H9 (cell line): ENCODE data around the gene ARSG. TPM values are rescaled to one million over a fixed set of nuclear protein-coding genes. Genes with fewer than 3 reads are reported as not detected.

Experiments
- DNase-seq: peaks from one replicate; pipeline ENCODE4 v3.0.0-alpha.2; 2017
- H2AFZ ChIP-seq: one replicate; pipeline ENCODE4 v1.6.1; 2013; ENCODE audit warnings: mild to moderate bottlenecking, low read length, control low read depth, moderate library complexity
- H2AK5ac ChIP-seq: 2 replicates; pipeline ENCODE4 v1.6.1; 2013; ENCODE audit warnings: low read length, control low read depth, mixed read lengths; ENCODE audit not compliant: insufficient read length
- H2BK120ac ChIP-seq: one replicate; pipeline ENCODE4 v1.6.1; 2013; ENCODE audit warnings: low read depth, mild to moderate bottlenecking, low read length, control low read depth, inconsistent platforms; ENCODE audit not compliant: poor library complexity, severe bottlenecking
- H2BK12ac ChIP-seq: 2 replicates; pipeline ENCODE4 v1.6.1; 2013; ENCODE audit warnings: low read length, control low read depth, mixed read lengths, low read depth; ENCODE audit not compliant: insufficient read length
- H2BK15ac ChIP-seq: 2 replicates; pipeline ENCODE4 v1.6.1; 2013; ENCODE audit warnings: low read depth, low read length, control low read depth
- H2BK20ac ChIP-seq: one replicate; pipeline ENCODE4 v1.6.1; 2013; ENCODE audit warnings: low read depth, mild to moderate bottlenecking, low read length, control low read depth, inconsistent platforms; ENCODE audit not compliant: poor library complexity, severe bottlenecking
- H2BK5ac ChIP-seq: 2 replicates; pipeline ENCODE4 v1.6.1; 2013; ENCODE audit warnings: low read length, control low read depth, mixed read lengths; ENCODE audit not compliant: insufficient read length
- H3K14ac ChIP-seq: 2 replicates; pipeline ENCODE4 v1.6.1; 2013; ENCODE audit warnings: low read length, control low read depth; ENCODE audit not compliant: insufficient read depth
- H3K18ac ChIP-seq: 2 replicates; pipeline ENCODE4 v1.6.1; 2013; ENCODE audit warnings: low read depth, mild to moderate bottlenecking, mixed read lengths, low read length, control low read depth; ENCODE audit not compliant: insufficient read length
- H3K23ac ChIP-seq: 2 replicates; pipeline ENCODE4 v1.6.1; 2013; ENCODE audit warnings: low read length, control low read depth, mixed read lengths, low read depth; ENCODE audit not compliant: insufficient read length
- H3K23me2 ChIP-seq: 2 replicates; pipeline ENCODE4 v1.6.1; 2013; ENCODE audit warnings: low read depth, mild to moderate bottlenecking, mixed read lengths, low read length, control low read depth; ENCODE audit not compliant: insufficient read length, poor library complexity, severe bottlenecking
- H3K27ac ChIP-seq: 2 replicates; pipeline ENCODE4 v1.5.1; 2013; ENCODE audit warnings: low read length, control low read depth, mixed read lengths, low read depth; ENCODE audit not compliant: insufficient read length
- H3K27me3 ChIP-seq: 2 replicates; pipeline ENCODE4 v1.6.1; 2013; ENCODE audit warnings: low read length, control low read depth, inconsistent platforms; ENCODE audit not compliant: insufficient read depth
- H3K4ac ChIP-seq: 2 replicates; pipeline ENCODE4 v1.6.1; 2013; ENCODE audit warnings: low read depth, mild to moderate bottlenecking, control low read depth, inconsistent platforms, low read length, moderate library complexity
- H3K4me1 ChIP-seq: 2 replicates; pipeline ENCODE4 v1.6.1; 2013; ENCODE audit warnings: low read length, control low read depth, inconsistent platforms; ENCODE audit not compliant: insufficient read depth
- H3K4me2 ChIP-seq: 2 replicates; pipeline ENCODE4 v1.6.1; 2013; ENCODE audit warnings: low read length, control low read depth, mixed read lengths; ENCODE audit not compliant: insufficient read length, insufficient read depth
- H3K56ac ChIP-seq: 2 replicates; pipeline ENCODE4 v1.6.1; 2013; ENCODE audit warnings: low read depth, mild to moderate bottlenecking, mixed read lengths, low read length, control low read depth; ENCODE audit not compliant: insufficient read length
- H3K79me1 ChIP-seq: 2 replicates; pipeline ENCODE4 v1.6.1; 2013; ENCODE audit warnings: low read depth, mild to moderate bottlenecking, moderate library complexity, low read length, control low read depth, inconsistent platforms; ENCODE audit not compliant: insufficient read depth, poor library complexity, severe bottlenecking
- H3K79me2 ChIP-seq: 2 replicates; pipeline ENCODE4 v1.6.1; 2013; ENCODE audit warnings: low read length, control low read depth, inconsistent platforms; ENCODE audit not compliant: insufficient read depth
- H3K9ac ChIP-seq: 2 replicates; pipeline ENCODE4 v1.6.1; 2013; ENCODE audit warnings: low read length, control low read depth, mixed read lengths; ENCODE audit not compliant: insufficient read length; ENCODE audit errors: extremely low read depth
- H3K9me3 ChIP-seq: one replicate; pipeline ENCODE4 v1.6.1; 2013; ENCODE audit warnings: low read depth, low read length, inconsistent platforms; ENCODE audit not compliant: control insufficient read depth
- H3T11ph ChIP-seq: one replicate; pipeline ENCODE4 v1.6.1; 2013; ENCODE audit warnings: mild to moderate bottlenecking, low read length, control low read depth, inconsistent platforms
- H4K20me1 ChIP-seq: one replicate; pipeline ENCODE4 v1.6.1; 2013; ENCODE audit not compliant: control insufficient read depth, insufficient read length, insufficient read depth
- H4K5ac ChIP-seq: 2 replicates; pipeline ENCODE4 v1.6.1; 2013; ENCODE audit warnings: low read depth, mild to moderate bottlenecking, mixed read lengths, low read length, control low read depth; ENCODE audit not compliant: insufficient read length
- H4K8ac ChIP-seq: replicated peaks from 2 replicates; pipeline ENCODE4 v1.6.1; 2013; ENCODE audit warnings: low read length, control low read depth, mixed read lengths, low read depth; ENCODE audit not compliant: insufficient read length
- H4K91ac ChIP-seq: 2 replicates; pipeline ENCODE4 v1.6.1; 2013; ENCODE audit warnings: low read depth, mild to moderate bottlenecking, moderate library complexity, mixed read lengths, low read length, control low read depth; ENCODE audit not compliant: insufficient read length
- H3K27ac Mint-ChIP-seq, 3 experiments: 2 replicates in 2 of 3; 3 replicates in 1 of 3; pipeline ENCODE4 v1.8.0; 2020 to 2021; ENCODE audit warnings: mixed read lengths in 3 of 3, mild to moderate bottlenecking in 1 of 3, moderate library complexity in 1 of 3
- H3K27me3 Mint-ChIP-seq: 2 replicates; pipeline ENCODE4 v1.8.0; 2021; ENCODE audit warnings: low read depth, mild to moderate bottlenecking, moderate library complexity, mixed read lengths
- H3K36me3 Mint-ChIP-seq, 3 experiments: 2 replicates in 2 of 3; 3 replicates in 1 of 3; pipeline ENCODE4 v1.8.0; 2020 to 2021; ENCODE audit warnings: low read depth in 3 of 3, mixed read lengths in 3 of 3; ENCODE audit not compliant: insufficient read depth in 1 of 3
- H3K4me1 Mint-ChIP-seq, 2 experiments: 2 replicates each; pipeline ENCODE4 v1.8.0; 2020; ENCODE audit warnings: mixed read lengths in 2 of 2
- H3K4me3 Mint-ChIP-seq, 2 experiments: 2 replicates in 1 of 2; 3 replicates in 1 of 2; pipeline ENCODE4 v1.8.0; 2020 to 2021; ENCODE audit warnings: mild to moderate bottlenecking in 2 of 2, mixed read lengths in 2 of 2, moderate library complexity in 1 of 2
- H3K9me3 Mint-ChIP-seq, 2 experiments: 2 replicates in 1 of 2; 3 replicates in 1 of 2; pipeline ENCODE4 v1.8.0; 2020; ENCODE audit warnings: mild to moderate bottlenecking in 2 of 2, mixed read lengths in 2 of 2, moderate library complexity in 1 of 2
- WGBS: extraction: QIAGEN DNeasy Blood & Tissue Kit; methylation state at CpG from one replicate; pipeline ENCODE4 v1.1.7; 2013; ENCODE audit warnings: missing lambda C conversion rate, low lambda C conversion rate, mixed read lengths; ENCODE audit not compliant: insufficient read length; ENCODE audit errors: extremely low coverage; 5-methylcytosine and 5-hydroxymethylcytosine counted together
- total RNA-seq: library from RNA; stranded (reverse); gene quantifications from 2 replicates; pipeline ENCODE4 v1.2.1, GENCODE V29; 2021
- TF ChIP-seq, protein P1 (sequence below): fragments of 200-600 bp; sonication (generic); conservative IDR thresholded peaks from 3 replicates; pipeline ENCODE4 v1.8.0; 2021; ENCODE audit warnings: antibody characterized with exemption, mild to moderate bottlenecking

ARSG gene
- total RNA-seq, 1 experiment from 2014 or later = 3.6 TPM

DNA sequence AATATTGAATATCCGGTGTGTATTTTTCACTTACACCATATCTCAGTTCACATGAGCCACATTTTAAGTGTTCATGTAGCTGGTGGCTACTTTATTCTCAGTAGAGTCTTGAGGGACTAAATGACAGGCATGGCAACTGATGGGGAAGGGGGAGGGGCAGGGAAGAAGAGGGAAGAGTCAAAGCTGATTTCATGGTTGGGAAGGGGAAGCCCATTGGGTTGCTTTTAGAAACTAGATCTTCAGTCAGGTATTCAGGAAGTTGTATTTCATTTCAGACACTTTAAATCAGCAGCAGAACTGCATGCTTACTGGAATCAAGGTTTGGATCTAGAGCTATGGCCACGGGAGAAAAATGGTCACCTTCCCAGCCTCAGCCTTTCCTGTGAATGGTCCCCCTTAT lies 168.9 kb downstream of the ARSG start:
- H3K14ac ChIP-seq = no peak overlapping the region
- no peak overlapping the region for H3K27ac Mint-ChIP-seq
- H2BK20ac ChIP-seq = no peak overlapping the region
- H3K9me3 Mint-ChIP-seq = no peaks in the 10 kb centered on the region
- no peak overlapping the region for H2AFZ ChIP-seq
- H2AK5ac ChIP-seq = no peak overlapping the region
- H2BK15ac ChIP-seq = no peak overlapping the region
- H3K79me1 ChIP-seq = no peaks in the 10 kb centered on the region
- no peak overlapping the region for H3K4ac ChIP-seq
- no peak overlapping the region for H4K91ac ChIP-seq
- H3K79me2 ChIP-seq = no peaks in the 10 kb centered on the region
- no peak overlapping the region for H3K56ac ChIP-seq
- peaks cover 3% of the 10 kb centered on the region; the same call in 1 of the 2 replicates for H3K27me3 Mint-ChIP-seq
- no peak overlapping the region for H2BK120ac ChIP-seq
- no peak overlapping the region for H4K5ac ChIP-seq
- H3K4me1 Mint-ChIP-seq = peaks cover 35 to 37% of the 10 kb centered on the region in 2 experiments
- no peak overlapping the region for H3K4me2 ChIP-seq
- H3K27me3 ChIP-seq = no peaks in the 10 kb centered on the region
- H3K9me3 ChIP-seq = no peaks in the 10 kb centered on the region
- TF ChIP-seq, protein P1, sequence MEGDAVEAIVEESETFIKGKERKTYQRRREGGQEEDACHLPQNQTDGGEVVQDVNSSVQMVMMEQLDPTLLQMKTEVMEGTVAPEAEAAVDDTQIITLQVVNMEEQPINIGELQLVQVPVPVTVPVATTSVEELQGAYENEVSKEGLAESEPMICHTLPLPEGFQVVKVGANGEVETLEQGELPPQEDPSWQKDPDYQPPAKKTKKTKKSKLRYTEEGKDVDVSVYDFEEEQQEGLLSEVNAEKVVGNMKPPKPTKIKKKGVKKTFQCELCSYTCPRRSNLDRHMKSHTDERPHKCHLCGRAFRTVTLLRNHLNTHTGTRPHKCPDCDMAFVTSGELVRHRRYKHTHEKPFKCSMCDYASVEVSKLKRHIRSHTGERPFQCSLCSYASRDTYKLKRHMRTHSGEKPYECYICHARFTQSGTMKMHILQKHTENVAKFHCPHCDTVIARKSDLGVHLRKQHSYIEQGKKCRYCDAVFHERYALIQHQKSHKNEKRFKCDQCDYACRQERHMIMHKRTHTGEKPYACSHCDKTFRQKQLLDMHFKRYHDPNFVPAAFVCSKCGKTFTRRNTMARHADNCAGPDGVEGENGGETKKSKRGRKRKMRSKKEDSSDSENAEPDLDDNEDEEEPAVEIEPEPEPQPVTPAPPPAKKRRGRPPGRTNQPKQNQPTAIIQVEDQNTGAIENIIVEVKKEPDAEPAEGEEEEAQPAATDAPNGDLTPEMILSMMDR = no peak
- no peak overlapping the region for H2BK5ac ChIP-seq
- no peak for DNase-seq
- peaks cover 9% of the 10 kb centered on the region; the same call in 1 of the 2 replicates for H3K4me1 ChIP-seq
- peaks cover 3% of the 10 kb centered on the region for H3K23me2 ChIP-seq
- no peak overlapping the region for H3K27ac ChIP-seq
- WGBS = no CpG with 5 or more reads among the region's 2 CpGs
- H3K36me3 Mint-ChIP-seq = no peaks in the 10 kb centered on the region
- H3K9ac ChIP-seq = no peak overlapping the region
- no peak overlapping the region for H2BK12ac ChIP-seq
- no peak overlapping the region for H3K23ac ChIP-seq
- no peaks in the 10 kb centered on the region for H4K20me1 ChIP-seq
- H4K8ac ChIP-seq = no peak overlapping the region
- H3T11ph ChIP-seq = no peak overlapping the region
- no peak overlapping the region for H3K4me3 Mint-ChIP-seq
- H3K18ac ChIP-seq = no peak overlapping the region
